IMR-90 (cell line): ENCODE measurements around the gene SH3RF2. TPM values are rescaled to one million over a fixed set of nuclear protein-coding genes. Genes with fewer than 3 reads are reported as not detected.

Source experiments
- ATAC-seq: fragments of 200-7000 bp; cut with Tn5 transposase; 2 replicates; pipeline ENCODE4 v1.9.1; 2020; ENCODE audit warnings: low read depth, mild to moderate bottlenecking, moderate library complexity
- BruUV-seq: library from RNA; stranded (reverse); fragments of 400-500 nt; replicated peaks from 2 replicates; lab custom pipeline; 2021; lab: Mats Ljungman, UMichigan
- CTCF ChIA-PET: fragments of 300-600 bp; formaldehyde crosslinking; extraction: SDS; loops from one replicate; lab custom pipeline; 2021; ENCODE audit warnings: antibody characterized with exemption; lab: Yijun Ruan, JAX
- POLR2A ChIA-PET: fragments of 300-600 bp; sonication (Branson Sonifier 250); formaldehyde crosslinking; loops from one replicate; lab custom pipeline; 2022; ENCODE audit warnings: antibody characterized with exemption; ENCODE audit not compliant: unreplicated experiment; lab: Charles Lee
- DNase-seq: peaks from one replicate; pipeline ENCODE4 v3.0.0; 2013
- H2AFZ ChIP-seq: replicated peaks from 2 replicates; pipeline ENCODE3; 2013; ENCODE audit warnings: low read length, mild to moderate bottlenecking; ENCODE audit not compliant: poor library complexity
- H2AK5ac ChIP-seq: 2 replicates; pipeline ENCODE4 v1.6.1; 2013; ENCODE audit warnings: low read depth, low read length, inconsistent platforms
- H2AK9ac ChIP-seq: replicated peaks from 2 replicates; pipeline ENCODE3; 2013; ENCODE audit warnings: mild to moderate bottlenecking, low read depth, low read length, moderate library complexity; ENCODE audit not compliant: poor library complexity
- H2BK120ac ChIP-seq: 2 replicates; pipeline ENCODE4 v1.6.1; 2013; ENCODE audit warnings: low read depth, low read length, inconsistent platforms
- H2BK15ac ChIP-seq: 3 replicates; pipeline ENCODE4 v1.6.1; 2013; ENCODE audit warnings: low read depth, low read length, inconsistent platforms
- H2BK20ac ChIP-seq: 2 replicates; pipeline ENCODE4 v1.6.1; 2013; ENCODE audit warnings: low read depth, mild to moderate bottlenecking, inconsistent platforms, low read length, moderate library complexity
- H2BK5ac ChIP-seq: 2 replicates; pipeline ENCODE4 v1.6.1; 2013; ENCODE audit warnings: mild to moderate bottlenecking, low read depth, low read length, inconsistent platforms; ENCODE audit not compliant: poor library complexity, severe bottlenecking
- H3K14ac ChIP-seq: replicated peaks from 2 replicates; pipeline ENCODE4 v1.6.1; 2013; ENCODE audit warnings: low read depth, low read length, inconsistent platforms
- H3K18ac ChIP-seq: 2 replicates; pipeline ENCODE4 v1.6.1; 2013; ENCODE audit warnings: low read depth, low read length, control low read depth
- H3K23ac ChIP-seq: 2 replicates; pipeline ENCODE4 v1.6.1; 2013; ENCODE audit warnings: low read depth, low read length, inconsistent platforms
- H3K27ac ChIP-seq: 2 replicates; pipeline ENCODE4 v1.5.1; 2013; ENCODE audit warnings: mild to moderate bottlenecking, control low read depth, low read length; ENCODE audit not compliant: insufficient read depth
- H3K27me3 ChIP-seq: 2 replicates; pipeline ENCODE4 v1.6.1; 2013; ENCODE audit warnings: low read length; ENCODE audit not compliant: control insufficient read depth, insufficient read depth
- H3K36me3 ChIP-seq: 2 replicates; pipeline ENCODE4 v1.6.1; 2013; ENCODE audit warnings: low read length, mixed read lengths; ENCODE audit not compliant: control insufficient read depth, insufficient read depth
- H3K4ac ChIP-seq: 2 replicates; pipeline ENCODE4 v1.6.1; 2013; ENCODE audit warnings: low read depth, low read length, inconsistent platforms
- H3K4me1 ChIP-seq: 2 replicates; pipeline ENCODE4 v1.6.1; 2013; ENCODE audit warnings: low read length, mixed read lengths; ENCODE audit not compliant: control insufficient read depth, insufficient read depth
- H3K4me2 ChIP-seq: 2 replicates; pipeline ENCODE4 v1.6.1; 2013; ENCODE audit warnings: low read depth, mild to moderate bottlenecking, control low read depth, low read length, moderate library complexity
- H3K4me3 ChIP-seq: 2 replicates; pipeline ENCODE4 v1.5.1; 2013; ENCODE audit warnings: low read depth, mild to moderate bottlenecking, control low read depth, low read length, moderate library complexity; ENCODE audit not compliant: insufficient read depth
- H3K56ac ChIP-seq: 2 replicates; pipeline ENCODE4 v1.6.1; 2013; ENCODE audit warnings: low read length, inconsistent platforms; ENCODE audit not compliant: insufficient read depth; ENCODE audit errors: extremely low read depth
- H3K79me1 ChIP-seq, 2 experiments: 2 replicates each; pipeline ENCODE4 v1.6.1; 2013; ENCODE audit warnings: low read length in 2 of 2, inconsistent platforms in 1 of 2, low read depth in 1 of 2
- H3K9ac ChIP-seq: 2 replicates; pipeline ENCODE4 v1.6.1; 2013; ENCODE audit warnings: low read depth, low read length, control low read depth
- H3K9me1 ChIP-seq: 2 replicates; pipeline ENCODE4 v1.6.1; 2013; ENCODE audit warnings: low read length, inconsistent platforms; ENCODE audit not compliant: insufficient read depth
- H3K9me3 ChIP-seq: 2 replicates; pipeline ENCODE4 v1.6.1; 2013; ENCODE audit warnings: low read length; ENCODE audit not compliant: control insufficient read depth, insufficient read depth
- H4K20me1 ChIP-seq: 2 replicates; pipeline ENCODE4 v1.6.1; 2013; ENCODE audit warnings: low read length, inconsistent platforms; ENCODE audit not compliant: insufficient read depth
- H4K5ac ChIP-seq: 2 replicates; pipeline ENCODE4 v1.6.1; 2013; ENCODE audit warnings: mild to moderate bottlenecking, low read depth, low read length, control low read depth
- H4K8ac ChIP-seq, 2 experiments: 2 replicates each; pipeline ENCODE4 v1.6.1; 2013; ENCODE audit warnings: low read depth in 2 of 2, low read length in 2 of 2, control low read depth in 1 of 2, inconsistent platforms in 1 of 2
- H4K91ac ChIP-seq: 2 replicates; pipeline ENCODE4 v1.6.1; 2013; ENCODE audit warnings: low read depth, low read length, inconsistent platforms; ENCODE audit not compliant: insufficient read depth
- BHLHE40 ChIP-seq: fragments of 150-350 bp; IDR thresholded peaks from 2 replicates; pipeline ENCODE4 v1.6.1; 2016; ENCODE audit warnings: mild to moderate bottlenecking, low read depth, low read length
- CEBPB ChIP-seq: IDR thresholded peaks from 2 replicates; pipeline ENCODE4 v1.6.1; 2012; ENCODE audit warnings: low read depth, low read length, improper control_type of control experiment
- CTCF ChIP-seq: conservative IDR thresholded peaks from 2 replicates; pipeline ENCODE4 v1.5.1; 2012; ENCODE audit warnings: mild to moderate bottlenecking, low read depth, low read length, improper control_type of control experiment
- FOS ChIP-seq: fragments of 150-350 bp; IDR thresholded peaks from 2 replicates; pipeline ENCODE4 v1.6.1; 2016; ENCODE audit warnings: low read depth, low read length
- MAFK ChIP-seq: IDR thresholded peaks from 2 replicates; pipeline ENCODE4 v1.6.1; 2012; ENCODE audit warnings: low read depth, low read length, improper control_type of control experiment
- MXI1 ChIP-seq: IDR thresholded peaks from 2 replicates; pipeline ENCODE4 v1.6.1; 2012; ENCODE audit warnings: low read depth, mild to moderate bottlenecking, low read length, moderate library complexity, borderline replicate concordance
- POLR2A ChIP-seq: IDR thresholded peaks from 2 replicates; pipeline ENCODE4 v1.6.1; 2012; ENCODE audit warnings: mild to moderate bottlenecking, low read depth, low read length
- RAD21 ChIP-seq: IDR thresholded peaks from 2 replicates; pipeline ENCODE4 v1.6.1; 2012; ENCODE audit warnings: low read length, improper control_type of control experiment
- RCOR1 ChIP-seq: IDR thresholded peaks from 2 replicates; pipeline ENCODE4 v1.6.1; 2012; ENCODE audit warnings: mild to moderate bottlenecking, low read length, improper control_type of control experiment; ENCODE audit not compliant: insufficient replicate concordance
- RFX5 ChIP-seq: IDR thresholded peaks from 2 replicates; pipeline ENCODE4 v1.8.0; 2012; ENCODE audit warnings: low read depth, mild to moderate bottlenecking, low read length, moderate library complexity
- SMC3 ChIP-seq: fragments of 150-350 bp; IDR thresholded peaks from 2 replicates; pipeline ENCODE4 v1.6.1; 2016; ENCODE audit warnings: low read depth, mild to moderate bottlenecking, antibody characterized with exemption, low read length, moderate library complexity
- WGBS, 2 experiments: methylation state at CpG; one replicate each; pipeline versions ENCODE4 v1.1.5 to v1.1.7; 2013; ENCODE audit warnings: missing lambda C conversion rate in 2 of 2; ENCODE audit not compliant: insufficient read length in 1 of 2; ENCODE audit errors: extremely low coverage in 2 of 2; 5-methylcytosine and 5-hydroxymethylcytosine counted together
- dilution Hi-C: fragments of 300-500 bp; cut with HindIII; formaldehyde crosslinking; loops from one replicate; pipeline ENCODE4 v1.14.3; 2018; ENCODE audit warnings: low sequenced_read_pairs; ENCODE audit not compliant: unreplicated experiment
- in situ Hi-C: fragments of 300-500 bp; cut with MboI; formaldehyde crosslinking; loops from 3 replicates; pipeline ENCODE4 v1.14.3; 2019; ENCODE audit warnings: low sequenced_read_pairs, inconsistent platforms, mixed read lengths
- intact Hi-C: fragments of 100-400 bp; cut with micrococcal nuclease; formaldehyde crosslinking; loops from 2 replicates; pipeline ENCODE4 v1.10.0; 2022
- polyA plus RNA-seq, 3 experiments: library from polyadenylated mRNA; depleted of rRNA; stranded (reverse); fragments of >200 nt; gene quantifications; 2 replicates each; pipeline ENCODE4 v1.2.3, GENCODE V29; 2012; ENCODE audit warnings: low replicate concordance in 1 of 3
- total RNA-seq: library from RNA; depleted of rRNA; stranded (reverse); fragments of >200 nt; gene quantifications from 2 replicates; pipeline ENCODE4 v1.2.3, GENCODE V29; 2012

The SH3RF2 gene
- total and polyA plus RNA-seq, 2 of the 4 experiments (the other 2 are of a cell fraction), result 1.3 to 1.7 TPM

- Histone ChIP-seq H3K4me3 (no peak overlapping the region), H3K27ac (no peak overlapping the region), H3K9me3 (no peaks in the 10 kb centered on the region), H3K36me3 (no peaks in the 10 kb centered on the region), H2BK5ac (no peak overlapping the region), H2AK9ac (no peak overlapping the region), H3K4ac (no peak overlapping the region), H3K4me1 (no peaks in the 10 kb centered on the region), H2AFZ (no peak overlapping the region), H3K27me3 (peaks cover 9% of the 10 kb centered on the region), H3K79me1 (no peaks in the 10 kb centered on the region), H4K8ac (no peak overlapping the region), H2AK5ac (no peak overlapping the region), H3K9ac (no peak overlapping the region), H2BK15ac (no peak overlapping the region), H2BK20ac (no peak overlapping the region), H3K18ac (no peak overlapping the region), H4K5ac (no peak overlapping the region), H3K9me1 (0 out of 2 replicates have a peak, but pooled peaks cover 3% of the 10 kb centered on the region), H3K14ac (no peak overlapping the region), H3K23ac (no peak overlapping the region), H4K91ac (no peak overlapping the region), H3K56ac (no peak overlapping the region), H2BK120ac (no peak overlapping the region), H4K20me1 (no peaks in the 10 kb centered on the region), H3K4me2 (no peak overlapping the region)
- intact Hi-C loops (no loop called here), dilution Hi-C loops (no loop called here), in situ Hi-C loops (no loop called here)
- TF ChIP-seq RFX5 (no peak), BHLHE40 (no peak), RCOR1 (no peak), CEBPB (no peak), FOS (no peak), SMC3 (no peak), MAFK (no peak), MXI1 (no peak), RAD21 (no peak), CTCF (no peak), POLR2A (no peak)
- whole genome bisulfite sequencing, 2 experiments, result no CpG with 5 or more reads among the region's 5 CpGs
- CTCF ChIA-PET, result no interaction called here
- no TSS peak for BruUV-seq
- ATAC-seq (no peak), DNase-seq (no peak)
- POLR2A ChIA-PET, result no interaction called here
Observed at GRCh38 chr5:145904743-145905142, 31.6 kb upstream of the SH3RF2 start.
